ENCODE measurements around the gene CFAP100. TPM values are rescaled to one million over a fixed set of nuclear protein-coding genes. Genes with fewer than 3 reads are reported as not detected.

The CFAP100 gene
- total RNA-seq, 1 donor from 2014 or later: 4.3 TPM

- H3K4me3 Mint-ChIP-seq: peak overlapping the region; percentile 97
- no peaks in the 10 kb centered on the region for H3K36me3 Mint-ChIP-seq
- no peaks in the 10 kb centered on the region for H3K9me3 Mint-ChIP-seq
Measured at GRCh38 chr3:126355777-126356372, 38.8 kb upstream of the CFAP100 start.

GRCh38 chr3:126356373-126357264, 38.1 kb upstream of the CFAP100 start:
- H3K36me3 Mint-ChIP-seq: no peaks in the 10 kb centered on the region
- H3K9me3 Mint-ChIP-seq: no peaks in the 10 kb centered on the region
- peak overlapping the region; percentile 93 for H3K27ac Mint-ChIP-seq
- no peak for TF ChIP-seq CTCF (conservative IDR thresholded peaks at IDR 0.05)
- H3K4me3 Mint-ChIP-seq: peak overlapping the region; percentile 97
- peaks cover 41% of the 10 kb centered on the region for H3K27me3 Mint-ChIP-seq
- H3K4me1 Mint-ChIP-seq (ENCODE audit: unreplicated experiment): peaks cover 6% of the 10 kb centered on the region
- DNase-seq (ENCODE audit: extremely low spot score, unreplicated experiment): no peak

More at GRCh38 chr3:126355777-126356372, 38.8 kb upstream of the CFAP100 start:
- peaks cover 6% of the 10 kb centered on the region for H3K4me1 Mint-ChIP-seq (ENCODE audit: unreplicated experiment)
- H3K27ac Mint-ChIP-seq: peak overlapping the region; percentile 93
- H3K27me3 Mint-ChIP-seq: peaks cover 36% of the 10 kb centered on the region
- DNase-seq (ENCODE audit: extremely low spot score, unreplicated experiment): peak; percentile 84
- no peak for TF ChIP-seq CTCF (conservative IDR thresholded peaks at IDR 0.05)

- Mint-ChIP-seq H3K4me1 (ENCODE audit: unreplicated experiment) (peaks cover 6% of the 10 kb centered on the region), H3K9me3 (no peaks in the 10 kb centered on the region), H3K27me3 (peaks cover 46% of the 10 kb centered on the region), H3K36me3 (no peaks in the 10 kb centered on the region), H3K27ac (peak within 1 kb of the TSS; percentile 93), H3K4me3 (peak within 1 kb of the TSS; percentile 97)
- DNase-seq (ENCODE audit: extremely low spot score, unreplicated experiment): peak; percentile 90
- no peak for TF ChIP-seq CTCF (conservative IDR thresholded peaks at IDR 0.05)
Measured at GRCh38 chr3:126357295-126358037, 37.2 kb upstream of the CFAP100 start, which contains the start of gene KLF15. Gene KLF15, minus strand, starts transcription at chr3:126357408. Its CDS starts 4,486 bp downstream, at chr3:126352922.

GRCh38 chr3:126358038-126358815, 36.5 kb upstream of the CFAP100 start:
- no peaks in the 10 kb centered on the region for H3K9me3 Mint-ChIP-seq
- no peak for TF ChIP-seq CTCF (conservative IDR thresholded peaks at IDR 0.05)
- H3K27me3 Mint-ChIP-seq: peaks cover 52% of the 10 kb centered on the region
- no peak for DNase-seq (ENCODE audit: extremely low spot score, unreplicated experiment)
- peak overlapping the region; percentile 85 for H3K27ac Mint-ChIP-seq
- no peaks in the 10 kb centered on the region for H3K36me3 Mint-ChIP-seq
- peaks cover 6% of the 10 kb centered on the region for H3K4me1 Mint-ChIP-seq (ENCODE audit: unreplicated experiment)
- peak overlapping the region; percentile 92 for H3K4me3 Mint-ChIP-seq

GRCh38 chr3:126358816-126359181, 35.9 kb upstream of the CFAP100 start:
- Mint-ChIP-seq H3K27me3 (peaks cover 53% of the 10 kb centered on the region), H3K4me1 (ENCODE audit: unreplicated experiment) (peaks cover 6% of the 10 kb centered on the region), H3K9me3 (no peaks in the 10 kb centered on the region), H3K27ac (no peak overlapping the region), H3K36me3 (no peaks in the 10 kb centered on the region), H3K4me3 (no peak overlapping the region)
- no peak for DNase-seq (ENCODE audit: extremely low spot score, unreplicated experiment)
- no peak for TF ChIP-seq CTCF (conservative IDR thresholded peaks at IDR 0.05)

All from type B pancreatic cell (in vitro differentiated cells).